ENCODE measurements around the gene NAT10. TPM values are rescaled to one million over a fixed set of nuclear protein-coding genes. Genes with fewer than 3 reads are reported as not detected.

Gene NAT10
- total and polyA plus RNA-seq, 8 donors, result 14.5 to 30.2 (median 24.5) TPM

DNA sequence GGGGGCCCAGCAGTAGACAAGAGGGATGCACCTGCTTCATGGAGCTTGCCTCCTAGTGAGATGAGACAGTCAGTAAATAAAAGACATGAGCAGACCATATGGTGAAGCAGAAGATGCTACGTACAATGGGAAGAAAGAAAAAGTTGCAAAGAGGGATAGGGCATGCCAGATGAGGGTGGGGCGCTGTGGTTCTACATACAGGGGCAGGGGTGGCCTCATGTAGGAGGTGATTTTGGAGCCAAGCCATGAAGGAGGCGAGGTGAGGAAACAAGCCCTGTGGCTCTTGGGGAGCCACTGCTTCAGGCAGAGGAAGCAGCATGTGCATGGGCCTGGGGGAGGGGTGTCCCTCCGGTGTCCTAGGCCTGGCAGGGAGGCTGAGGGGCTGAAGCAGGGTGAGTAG is 15.2 kb downstream of the NAT10 start:
- Histone ChIP-seq H3K27me3 (no peaks in the 10 kb centered on the region), H3K9me3 (no peaks in the 10 kb centered on the region), H3K27ac (no peak overlapping the region), H3K4me3 (no peak overlapping the region), H3K36me3 (peaks cover 3 to 80% (median 33%) of the 10 kb centered on the region in 3 donors), H3K4me1 (no peaks in the 10 kb centered on the region)
- intact Hi-C loops (cut with DNase I), result no loop called here
- TF ChIP-seq, protein P1, sequence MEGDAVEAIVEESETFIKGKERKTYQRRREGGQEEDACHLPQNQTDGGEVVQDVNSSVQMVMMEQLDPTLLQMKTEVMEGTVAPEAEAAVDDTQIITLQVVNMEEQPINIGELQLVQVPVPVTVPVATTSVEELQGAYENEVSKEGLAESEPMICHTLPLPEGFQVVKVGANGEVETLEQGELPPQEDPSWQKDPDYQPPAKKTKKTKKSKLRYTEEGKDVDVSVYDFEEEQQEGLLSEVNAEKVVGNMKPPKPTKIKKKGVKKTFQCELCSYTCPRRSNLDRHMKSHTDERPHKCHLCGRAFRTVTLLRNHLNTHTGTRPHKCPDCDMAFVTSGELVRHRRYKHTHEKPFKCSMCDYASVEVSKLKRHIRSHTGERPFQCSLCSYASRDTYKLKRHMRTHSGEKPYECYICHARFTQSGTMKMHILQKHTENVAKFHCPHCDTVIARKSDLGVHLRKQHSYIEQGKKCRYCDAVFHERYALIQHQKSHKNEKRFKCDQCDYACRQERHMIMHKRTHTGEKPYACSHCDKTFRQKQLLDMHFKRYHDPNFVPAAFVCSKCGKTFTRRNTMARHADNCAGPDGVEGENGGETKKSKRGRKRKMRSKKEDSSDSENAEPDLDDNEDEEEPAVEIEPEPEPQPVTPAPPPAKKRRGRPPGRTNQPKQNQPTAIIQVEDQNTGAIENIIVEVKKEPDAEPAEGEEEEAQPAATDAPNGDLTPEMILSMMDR (IDR thresholded peaks at IDR 0.05), result no peak
- FAIRE-seq (no peak), ATAC-seq (no peak), DNase-seq (no peak)
- WGBS, 2 donors, result 91 to 96% methylated on average over 4 of the region's 4 CpGs

DNA sequence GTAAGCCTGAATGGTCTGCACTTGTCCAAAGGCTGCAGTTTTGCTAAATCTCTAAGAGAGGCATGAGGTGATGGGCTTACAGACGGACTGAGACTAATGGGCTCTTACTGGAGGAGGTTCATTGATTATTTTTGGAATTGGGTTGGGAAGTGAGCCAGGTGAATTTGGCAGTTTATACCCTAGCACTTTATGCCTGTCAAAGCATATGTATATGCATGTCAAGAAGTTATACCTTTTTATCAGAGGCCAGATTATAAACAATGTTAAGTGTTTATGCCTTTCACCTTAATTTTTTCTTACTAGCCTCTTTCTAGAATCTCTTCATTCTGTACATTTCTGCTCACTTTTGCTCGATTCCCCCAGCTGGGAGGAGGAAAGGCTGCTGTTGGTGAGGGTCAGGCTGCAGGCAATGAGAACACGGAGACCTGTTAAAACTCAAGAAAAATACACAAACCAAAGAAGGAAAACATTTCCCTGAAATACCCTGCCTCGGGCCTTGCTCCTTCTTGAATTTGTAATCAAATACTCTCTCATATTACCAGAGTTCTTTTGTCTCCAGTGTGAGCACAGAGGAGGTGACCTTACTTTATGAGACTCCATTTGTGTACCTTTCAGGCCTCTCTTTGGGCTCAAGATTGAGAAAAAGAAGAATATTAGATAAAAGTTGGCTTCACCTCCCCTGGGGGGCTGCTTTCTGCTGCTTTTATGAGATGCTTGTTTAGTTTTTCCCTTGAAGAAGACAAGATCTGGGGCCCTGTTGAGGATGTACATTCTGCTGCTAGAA is 19.6 kb downstream of the NAT10 start:
- whole genome bisulfite sequencing, 2 donors, result 74 to 83% methylated on average over 4 of the region's 4 CpGs
- TF ChIP-seq, protein P1 (IDR thresholded peaks at IDR 0.05), result no peak
- H3K36me3 ChIP-seq, result peaks cover 3 to 49% (median 38%) of the 10 kb centered on the region in 3 donors

DNA sequence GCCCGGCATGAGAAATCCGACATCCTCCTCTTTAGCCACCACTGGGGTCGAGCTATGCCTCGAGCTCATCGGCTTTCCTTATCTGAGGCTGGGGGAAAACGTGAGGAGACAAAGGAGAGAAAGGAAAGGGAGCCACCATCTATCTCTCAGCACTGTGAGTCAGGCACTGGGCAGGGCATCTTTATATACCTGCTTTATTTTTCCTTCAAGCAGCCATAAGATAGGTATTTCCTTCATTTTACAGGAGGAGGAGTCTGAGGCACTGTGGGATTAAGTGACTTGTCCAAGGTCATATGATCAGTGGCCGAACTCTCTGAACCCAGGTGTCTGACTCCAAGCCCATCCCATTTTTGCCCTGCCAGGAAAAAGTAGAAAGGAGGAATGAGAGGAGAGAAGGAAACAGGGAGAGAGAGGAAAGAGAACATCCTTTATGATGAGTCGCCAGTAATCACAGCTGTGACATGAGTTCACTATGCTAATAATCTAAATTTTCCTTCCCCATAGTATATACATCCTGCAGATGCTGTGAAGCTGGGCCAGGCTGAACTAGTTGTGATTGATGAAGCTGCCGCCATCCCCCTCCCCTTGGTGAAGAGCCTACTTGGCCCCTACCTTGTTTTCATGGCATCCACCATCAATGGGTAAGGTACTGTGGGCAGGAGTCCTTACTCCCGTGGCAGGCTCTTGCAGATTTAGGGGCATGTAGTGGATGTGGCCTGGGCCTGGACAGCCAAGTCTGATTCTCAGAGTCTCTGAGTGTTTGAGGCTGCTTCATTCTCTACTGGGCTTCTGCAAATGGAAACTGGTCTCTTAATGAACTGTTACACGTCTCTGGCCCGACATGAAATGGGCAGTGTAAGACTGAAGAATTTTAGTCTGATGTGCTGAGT is 21.8 kb downstream of the NAT10 start:
- TF ChIP-seq, protein P1 (IDR thresholded peaks at IDR 0.05), result no peak
- H3K27ac ChIP-seq, result no peak overlapping the region
- no peaks in the 10 kb centered on the region for H3K27me3 ChIP-seq
- FAIRE-seq (no peak), DNase-seq (no peak), ATAC-seq (no peak)
- H3K9me3 ChIP-seq, result no peaks in the 10 kb centered on the region
- WGBS, 2 donors, result 86 to 92% methylated on average over 12 of the region's 12 CpGs
- no peaks in the 10 kb centered on the region for H3K4me1 ChIP-seq
- intact Hi-C loops (cut with DNase I), result no loop called here
- H3K36me3 ChIP-seq, result peaks cover 3 to 46% (median 44%) of the 10 kb centered on the region in 3 donors
- no peak overlapping the region for H3K4me3 ChIP-seq

More for the DNA sequence above, 19.6 kb downstream of the NAT10 start:
- no peak overlapping the region for H3K4me3 ChIP-seq
- intact Hi-C loops (cut with DNase I), result no loop called here
- FAIRE-seq (no peak), DNase-seq (no peak), ATAC-seq (no peak)
- H3K4me1 ChIP-seq, result no peaks in the 10 kb centered on the region
- H3K9me3 ChIP-seq, result no peaks in the 10 kb centered on the region
- no peaks in the 10 kb centered on the region for H3K27me3 ChIP-seq
- H3K27ac ChIP-seq, result no peak overlapping the region

DNA sequence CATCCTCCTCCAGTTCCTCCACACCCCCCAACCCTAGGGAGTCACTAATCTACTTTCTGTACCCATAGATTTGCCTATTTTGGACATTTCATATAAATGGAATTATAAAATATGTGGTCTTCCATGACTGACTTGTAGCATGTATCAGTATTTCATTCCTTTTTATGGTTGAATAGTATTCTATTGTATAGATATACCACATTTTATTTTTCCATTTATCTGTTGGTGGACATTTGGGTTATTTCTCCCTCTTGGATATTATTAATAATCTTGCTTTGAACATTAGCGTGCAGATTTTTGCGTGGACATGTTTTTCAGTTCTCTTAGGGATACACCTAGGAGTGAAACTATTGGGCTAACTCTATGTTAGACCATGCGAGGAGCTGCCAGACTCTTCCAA is 23.4 kb downstream of the NAT10 start:
- Histone ChIP-seq H3K9me3 (no peaks in the 10 kb centered on the region), H3K27me3 (no peaks in the 10 kb centered on the region), H3K36me3 (peaks cover 0 to 44% (median 43%) of the 10 kb centered on the region in 3 donors), H3K4me1 (no peaks in the 10 kb centered on the region), H3K27ac (no peak overlapping the region), H3K4me3 (no peak overlapping the region)
- TF ChIP-seq, protein P1 (IDR thresholded peaks at IDR 0.05), result no peak
- ATAC-seq (no peak), DNase-seq (no peak), FAIRE-seq (no peak)
- 97 to 98% methylated on average over 3 of the region's 3 CpGs for WGBS, 2 donors
- intact Hi-C loops (cut with DNase I), result no loop called here
